HepG2 (cell line): Measurements from ENCODE around the gene GGA3. TPM values are rescaled to one million over a fixed set of nuclear protein-coding genes. Genes with fewer than 3 reads are reported as not detected.

ENCODE experiments used
- ATAC-seq: fragments of 200-7000 bp; cut with Tn5 transposase; 3 replicates; pipeline ENCODE4 v1.9.1; 2020; ENCODE audit warnings: mild to moderate bottlenecking, moderate library complexity
- BruUV-seq: library from RNA; stranded (reverse); fragments of 400-500 nt; replicated peaks from 2 replicates; lab custom pipeline; 2021; lab: Mats Ljungman, UMichigan
- CTCF ChIA-PET: fragments of 300-600 bp; formaldehyde crosslinking; extraction: SDS; loops from one replicate; lab custom pipeline; 2021; ENCODE audit warnings: low total read pairs, inconsistent platforms, low intra/inter-chr PET ratio; lab: Yijun Ruan, JAX
- POLR2A ChIA-PET: fragments of 350-600 bp; sonication (Branson Sonifier 250); formaldehyde crosslinking; loops from one replicate; lab custom pipeline; 2020; ENCODE audit warnings: antibody characterized with exemption, inconsistent platforms; lab: Yijun Ruan, JAX
- DNase-seq: peaks from one replicate; pipeline ENCODE4 v3.0.0-alpha.2; 2015; ENCODE audit warnings: low spot score
- FAIRE-seq: peaks from 3 replicates; lab custom pipeline; 2011; peaks lifted over from hg19 to GRCh38; lab: Jason Lieb, UNC
- H2AFZ ChIP-seq: one replicate; pipeline ENCODE4 v1.6.1; 2011; ENCODE audit warnings: low read length, inconsistent platforms
- H3K27ac ChIP-seq: fragments of 300-600 bp; 3 replicates; pipeline ENCODE4 v1.8.0; 2011; ENCODE audit warnings: mixed run types, mild to moderate bottlenecking, mixed read lengths, low read length, inconsistent platforms; ENCODE audit not compliant: insufficient read depth; ENCODE audit errors: extremely low read length
- H3K27me3 ChIP-seq, 2 experiments: fragments of 200-600 bp in 1 of 2; 2 replicates in 1 of 2; 3 replicates in 1 of 2; pipeline versions ENCODE4 v1.6.0 to v1.8.0; 2011; ENCODE audit warnings: low read length in 2 of 2, mild to moderate bottlenecking in 2 of 2, moderate library complexity in 2 of 2, inconsistent platforms in 1 of 2; ENCODE audit not compliant: insufficient read depth in 2 of 2, control insufficient read depth in 1 of 2
- H3K36me3 ChIP-seq, 2 experiments: fragments of 200-600 bp in 1 of 2; replicated peaks in 1 of 2; 2 replicates in 1 of 2; 3 replicates in 1 of 2; pipeline versions ENCODE4 v1.5.1 to v1.8.0; 2011; ENCODE audit warnings: low read length in 2 of 2, inconsistent platforms in 1 of 2; ENCODE audit not compliant: insufficient read depth in 2 of 2, control insufficient read depth in 1 of 2
- H3K4me1 ChIP-seq: 2 replicates; pipeline ENCODE4 v1.5.1; 2012; ENCODE audit warnings: low read length, inconsistent platforms; ENCODE audit not compliant: insufficient read depth
- H3K4me2 ChIP-seq: 2 replicates; pipeline ENCODE4 v1.6.0; 2011; ENCODE audit warnings: low read depth, low read length, inconsistent platforms
- H3K4me3 ChIP-seq, 3 experiments: fragments of 200-600 bp in 1 of 3; sonication (generic), shearing (Covaris generic) in 1 of 3; replicated peaks in 1 of 3; 2 replicates each; pipeline ENCODE4 v1.5.1; 2011 to 2016; ENCODE audit warnings: low read length in 3 of 3, inconsistent platforms in 2 of 3, low read depth in 2 of 3, mild to moderate bottlenecking in 2 of 3, control low read depth in 1 of 3, mixed read lengths in 1 of 3; ENCODE audit not compliant: insufficient read depth in 1 of 3
- H3K79me2 ChIP-seq: one replicate; pipeline ENCODE4 v1.6.1; 2011; ENCODE audit warnings: low read length, inconsistent platforms; ENCODE audit not compliant: insufficient read depth
- H3K9ac ChIP-seq: 2 replicates; pipeline ENCODE4 v1.6.0; 2011; ENCODE audit warnings: mild to moderate bottlenecking, low read depth, low read length, inconsistent platforms; ENCODE audit not compliant: insufficient read depth
- H3K9me3 ChIP-seq: 2 replicates; pipeline ENCODE4 v1.5.1; 2012; ENCODE audit warnings: mild to moderate bottlenecking, low read length
- H4K20me1 ChIP-seq: 2 replicates; pipeline ENCODE4 v1.6.0; 2011; ENCODE audit warnings: inconsistent platforms, mild to moderate bottlenecking, low read length, moderate library complexity; ENCODE audit not compliant: insufficient read depth
- BRD4 ChIP-seq: sonication (generic); formaldehyde crosslinking; IDR thresholded peaks from 2 replicates; pipeline ENCODE4 v1.4.0; 2020; ENCODE audit warnings: missing genetic modification reagents
- HDAC6 ChIP-seq: fragments of 200-600 bp; sonication (generic); IDR thresholded peaks from 2 replicates; pipeline ENCODE4 v1.7.0; 2017; ENCODE audit warnings: mild to moderate bottlenecking, antibody characterized with exemption, low read length, low read depth
- HMGA1 ChIP-seq: sonication (generic); formaldehyde crosslinking; conservative IDR thresholded peaks from 2 replicates; pipeline ENCODE4 v1.4.0; 2020; ENCODE audit warnings: missing genetic modification reagents
- KLF13 ChIP-seq: sonication (generic); formaldehyde crosslinking; IDR thresholded peaks from 2 replicates; pipeline ENCODE4 v1.4.0; 2020; ENCODE audit warnings: mild to moderate bottlenecking, missing genetic modification reagents
- MTA1 ChIP-seq: sonication (generic); formaldehyde crosslinking; IDR thresholded peaks from 2 replicates; pipeline ENCODE4 v1.4.0; 2020; ENCODE audit warnings: missing genetic modification reagents, mild to moderate bottlenecking, borderline replicate concordance
- REST ChIP-seq, 2 experiments: IDR thresholded peaks; 2 replicates each; pipeline ENCODE4 v1.6.1; 2011 to 2012; ENCODE audit warnings: low read length in 2 of 2, borderline replicate concordance in 1 of 2, low read depth in 1 of 2, mild to moderate bottlenecking in 1 of 2, moderate library complexity in 1 of 2
- SKI ChIP-seq: fragments of 450-650 bp; IDR thresholded peaks from one replicate; pipeline ENCODE4 v1.6.1; 2018; ENCODE audit warnings: mild to moderate bottlenecking; ENCODE audit not compliant: partially characterized antibody
- U2AF2 ChIP-seq: fragments of 200-400 bp; formaldehyde crosslinking; IDR thresholded peaks from 2 replicates; pipeline ENCODE4 v1.6.1; 2017; ENCODE audit warnings: low read depth, mild to moderate bottlenecking, low read length
- ZNF256 ChIP-seq: sonication (generic); formaldehyde crosslinking; conservative IDR thresholded peaks from 2 replicates; pipeline ENCODE4 v1.4.0; 2020; ENCODE audit warnings: missing genetic modification reagents
- ZNF570 ChIP-seq: sonication (generic); formaldehyde crosslinking; IDR thresholded peaks from 2 replicates; pipeline ENCODE4 v1.4.0; 2020; ENCODE audit warnings: mild to moderate bottlenecking, missing genetic modification reagents, borderline replicate concordance
- ZNF616 ChIP-seq: sonication (generic); formaldehyde crosslinking; IDR thresholded peaks from 2 replicates; pipeline ENCODE4 v1.5.0; 2020; ENCODE audit warnings: low read depth, mild to moderate bottlenecking, missing genetic modification reagents
- ZNF652 ChIP-seq: IDR thresholded peaks from 2 replicates; pipeline ENCODE4 v1.6.1; 2016; ENCODE audit warnings: low read depth, borderline replicate concordance
- ZNF75D ChIP-seq: sonication (generic); formaldehyde crosslinking; IDR thresholded peaks from 2 replicates; pipeline ENCODE4 v1.8.1; 2023; ENCODE audit warnings: missing genetic modification reagents, mild to moderate bottlenecking, borderline replicate concordance
- ZNF878 ChIP-seq: sonication (generic); formaldehyde crosslinking; IDR thresholded peaks from 2 replicates; pipeline ENCODE4 v1.8.1; 2023; ENCODE audit warnings: mild to moderate bottlenecking, missing genetic modification reagents, moderate library complexity
- WGBS: methylation state at CpG from one replicate; pipeline ENCODE4 v1.1.6; 2017; ENCODE audit warnings: low lambda C conversion rate; 5-methylcytosine and 5-hydroxymethylcytosine counted together
- in situ Hi-C: cut with HindIII; loops from 2 replicates; pipeline ENCODE4 v1.10.0; 2017; ENCODE audit warnings: low pct_unique_long_range_greater_than_20kb; ENCODE audit not compliant: extremely low pct_ligation_motif_present
- intact Hi-C: fragments of 100-400 bp; cut with micrococcal nuclease; formaldehyde crosslinking; loops from one replicate; pipeline ENCODE4 v1.10.0; 2022; ENCODE audit not compliant: unreplicated experiment
- polyA plus RNA-seq, 8 experiments: library from polyadenylated mRNA; depleted of rRNA in 3 of 8; stranded (reverse) in 7 of 8; unstranded in 1 of 8; fragments of >200 nt; fragmentation: Illumina TruSeq in 4 of 8; extraction: Trizol in 4 of 8; gene quantifications; 2 replicates each; pipeline versions ENCODE4 v1.2.1 to v1.2.3, GENCODE V29; 2011 to 2016; ENCODE audit warnings: low read depth in 4 of 8, missing spikeins in 1 of 8, mixed read lengths in 1 of 8; ENCODE audit not compliant: insufficient read depth in 1 of 8
- total RNA-seq, 5 experiments: library from RNA; depleted of rRNA; stranded (reverse); fragments of >200 nt; fragmentation: Illumina TruSeq; extraction: Trizol; gene quantifications; 2 replicates each; pipeline ENCODE4 v1.2.3, GENCODE V29; 2016; ENCODE audit warnings: low read depth in 1 of 5

GGA3 gene
- total and polyA plus RNA-seq, 2 of the 13 experiments (the other 11 are each of a cell fraction or from before 2014, with no cell fraction given): 28.4 to 43.7 TPM

- no TSS peak for BruUV-seq
- ChIA-PET CTCF (no interaction called here), POLR2A (interaction anchor here (0.8 kb wide), 2 partner anchors 20 to 70 kb away, joined by 3 read pairs; partner anchors contain the start of gene SLC25A19)
- H3K79me2 ChIP-seq: no peaks in the 10 kb centered on the region
- no peak overlapping the region for H3K4me3 ChIP-seq
- 95% methylated on average over 3 of the region's 3 CpGs for WGBS
- intact Hi-C loops: no loop called here
- H3K4me2 ChIP-seq: no peak overlapping the region
- TF ChIP-seq HDAC6: no peak
- TF ChIP-seq SKI: no peak
- no peak for TF ChIP-seq KLF13
- TF ChIP-seq MTA1: no peak
- no peak for TF ChIP-seq ZNF75D (CRISPR knock-in tag)
- no peak for TF ChIP-seq ZNF616 (CRISPR knock-in tag)
- TF ChIP-seq HMGA1 (CRISPR knock-in tag): no peak
- no peak for TF ChIP-seq REST (IDR thresholded peaks at IDR 0.05; ENCODE audit: borderline replicate concordance in 1 of 2, low read depth in 1 of 2, low read length in 2 of 2)
- TF ChIP-seq ZNF570 (CRISPR knock-in tag): no peak
- no peak for TF ChIP-seq BRD4 (CRISPR knock-in tag)
- TF ChIP-seq U2AF2: no peak
- no peak for TF ChIP-seq ZNF652 (CRISPR knock-in tag)
- no peak for TF ChIP-seq ZNF878 (CRISPR knock-in tag)
- TF ChIP-seq ZNF256 (CRISPR knock-in tag): no peak
- TF ChIP-seq, all 625 proteins: peak for 0
- peaks cover 18 to 64% of the 10 kb centered on the region in 2 experiments for H3K36me3 ChIP-seq
- H3K9me3 ChIP-seq: no peaks in the 10 kb centered on the region
- no peaks in the 10 kb centered on the region for H3K27me3 ChIP-seq
- DNase-seq (no peak), ATAC-seq (no peak; the same call in 1 of the 3 replicates), FAIRE-seq (no peak)
- no peak overlapping the region for H2AFZ ChIP-seq
- in situ Hi-C loops: no loop called here
- H3K4me1 ChIP-seq: no peaks in the 10 kb centered on the region
- no peak overlapping the region for H3K9ac ChIP-seq
- H3K27ac ChIP-seq: no peak overlapping the region
- no peaks in the 10 kb centered on the region for H4K20me1 ChIP-seq
Observed at GRCh38 chr17:75219815-75220214, 41.6 kb downstream of the GGA3 start.
